ENCODE data around the gene KIAA1755.

KIAA1755 gene

GRCh38 chr20:38260378-38261053 lies at the start of gene KIAA1755:
Gene KIAA1755 (minus strand): TSS chr20:38260735. CDS start chr20:38260500, 235 bp downstream.
- DNase-seq, result no peak

- no peak for DNase-seq
These were observed 47.9 kb upstream of the KIAA1755 start for GRCh38 chr20:38308447-38308846.

GRCh38 chr20:38308047-38308438 lies 47.5 kb upstream of the KIAA1755 start:
- DNase-seq, result no peak

GRCh38 chr20:38307371-38308046 lies 47.0 kb upstream of the KIAA1755 start:
- DNase-seq, result no peak

GRCh38 chr20:38306379-38306778 lies 45.8 kb upstream of the KIAA1755 start:
- no peak for DNase-seq

GRCh38 chr20:38305541-38305940 lies 45.0 kb upstream of the KIAA1755 start:
- DNase-seq, result no peak

GRCh38 chr20:38304845-38305447 lies 44.4 kb upstream of the KIAA1755 start:
- DNase-seq, result no peak

- no peak for DNase-seq
These were observed 43.4 kb upstream of the KIAA1755 start, which contains the start of gene BPI for GRCh38 chr20:38303908-38304379. Gene BPI (plus strand): TSS chr20:38304156. CDS start chr20:38304224, 68 bp downstream.

- no peak for DNase-seq
These were observed 42.3 kb upstream of the KIAA1755 start for GRCh38 chr20:38302786-38303185.

GRCh38 chr20:38301309-38301708 lies 40.8 kb upstream of the KIAA1755 start:
- DNase-seq, result no peak

GRCh38 chr20:38300438-38300837 lies 39.9 kb upstream of the KIAA1755 start:
- DNase-seq, result no peak

- no peak for DNase-seq
These were observed 39.4 kb upstream of the KIAA1755 start for GRCh38 chr20:38299963-38300362.

GRCh38 chr20:38298768-38299288 lies 38.3 kb upstream of the KIAA1755 start:
- no peak for DNase-seq

GRCh38 chr20:38297916-38298674 lies 37.6 kb upstream of the KIAA1755 start:
- DNase-seq, result no peak

- DNase-seq, result no peak
These were observed 35.9 kb upstream of the KIAA1755 start for GRCh38 chr20:38296433-38296832.

- DNase-seq, result no peak
These were observed 35.3 kb upstream of the KIAA1755 start for GRCh38 chr20:38295811-38296210.

- no peak for DNase-seq
These were observed 33.6 kb upstream of the KIAA1755 start for GRCh38 chr20:38294076-38294591.

GRCh38 chr20:38293491-38294065 lies 33.0 kb upstream of the KIAA1755 start:
- no peak for DNase-seq

- no peak for DNase-seq
These were observed 31.4 kb upstream of the KIAA1755 start for GRCh38 chr20:38291966-38292365.

- DNase-seq, result no peak
These were observed 30.6 kb upstream of the KIAA1755 start for GRCh38 chr20:38290829-38291814.
